Activated naive CD8-positive, alpha-beta T cell (primary cell): ENCODE measurements around the gene AKT1.

Experiments used
- H3K27ac Mint-ChIP-seq: one replicate; pipeline ENCODE4 v1.8.0; 2021; ENCODE audit warnings: mixed read lengths
- H3K27me3 Mint-ChIP-seq: one replicate; pipeline ENCODE4 v1.8.0; 2021; ENCODE audit warnings: mixed read lengths
- H3K36me3 Mint-ChIP-seq: one replicate; pipeline ENCODE4 v1.8.0; 2021; ENCODE audit warnings: mixed read lengths
- H3K4me1 Mint-ChIP-seq: one replicate; pipeline ENCODE4 v1.8.0; 2021; ENCODE audit warnings: low read depth, mixed read lengths
- H3K4me3 Mint-ChIP-seq: one replicate; pipeline ENCODE4 v1.8.0; 2021; ENCODE audit warnings: mild to moderate bottlenecking, mixed read lengths
- H3K9me3 Mint-ChIP-seq: one replicate; pipeline ENCODE4 v1.8.0; 2021; ENCODE audit warnings: low read depth, mixed read lengths

Gene AKT1

DNA sequence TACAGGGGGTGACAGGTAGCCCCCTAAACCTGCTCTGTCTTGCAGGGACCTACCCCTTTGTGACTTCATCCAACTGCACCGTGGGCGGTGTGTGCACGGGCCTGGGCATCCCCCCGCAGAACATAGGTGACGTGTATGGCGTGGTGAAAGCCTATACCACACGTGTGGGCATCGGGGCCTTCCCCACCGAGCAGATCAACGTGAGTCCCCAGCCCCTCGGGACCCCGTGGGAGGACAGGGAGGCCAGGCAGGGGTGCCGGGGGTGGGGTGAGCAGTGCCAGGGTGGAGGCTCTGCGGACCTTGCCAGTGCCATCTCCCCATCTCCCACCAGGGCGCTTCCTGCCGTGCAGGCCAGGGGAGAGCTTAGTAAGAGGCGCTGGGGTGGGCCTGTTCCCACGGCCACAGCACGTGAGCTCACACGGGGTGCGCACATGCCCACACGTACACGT lies 53.7 kb downstream of the AKT1 start:
- Mint-ChIP-seq H3K4me1 (peaks cover 3% of the 10 kb centered on the region), H3K27ac (no peak overlapping the region), H3K27me3 (no peaks in the 10 kb centered on the region), H3K4me3 (no peak overlapping the region), H3K36me3 (peaks cover 2% of the 10 kb centered on the region), H3K9me3 (no peaks in the 10 kb centered on the region)

DNA sequence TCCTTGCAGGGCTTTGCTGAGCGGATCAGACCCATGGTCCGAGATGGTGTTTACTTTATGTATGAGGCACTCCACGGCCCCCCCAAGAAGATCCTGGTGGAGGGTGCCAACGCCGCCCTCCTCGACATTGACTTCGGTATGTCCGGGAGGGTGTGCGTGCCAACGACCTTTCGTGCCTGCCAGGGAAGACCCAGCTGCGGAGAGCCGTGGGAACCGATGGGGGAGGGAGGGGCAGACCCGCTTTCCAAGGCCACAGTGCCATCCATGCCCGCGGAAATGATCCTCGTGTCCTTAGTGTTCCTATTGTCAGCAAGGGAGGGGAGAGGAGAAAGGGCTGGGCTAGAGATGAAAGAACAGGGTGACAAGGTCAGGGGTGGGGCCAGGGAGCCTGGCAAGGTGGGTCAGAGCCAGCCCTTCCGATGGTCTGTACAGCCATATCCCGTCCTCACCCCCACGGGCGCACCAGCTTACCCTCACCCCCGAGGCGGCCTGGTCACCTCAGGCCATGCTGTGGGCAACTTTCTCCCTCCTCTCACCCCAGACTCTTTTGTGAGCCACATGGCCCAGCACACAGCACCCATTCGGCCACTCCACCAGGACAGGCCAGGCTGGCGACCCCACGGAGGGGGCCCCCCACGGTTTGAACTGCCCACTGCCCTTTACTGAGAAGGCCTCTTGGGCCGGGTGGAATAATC lies 54.3 kb downstream of the AKT1 start:
- no peaks in the 10 kb centered on the region for H3K27me3 Mint-ChIP-seq
- no peaks in the 10 kb centered on the region for H3K9me3 Mint-ChIP-seq
- H3K36me3 Mint-ChIP-seq: peaks cover 2% of the 10 kb centered on the region
- H3K27ac Mint-ChIP-seq: no peak overlapping the region
- no peak overlapping the region for H3K4me3 Mint-ChIP-seq
- peaks cover 3% of the 10 kb centered on the region for H3K4me1 Mint-ChIP-seq

DNA sequence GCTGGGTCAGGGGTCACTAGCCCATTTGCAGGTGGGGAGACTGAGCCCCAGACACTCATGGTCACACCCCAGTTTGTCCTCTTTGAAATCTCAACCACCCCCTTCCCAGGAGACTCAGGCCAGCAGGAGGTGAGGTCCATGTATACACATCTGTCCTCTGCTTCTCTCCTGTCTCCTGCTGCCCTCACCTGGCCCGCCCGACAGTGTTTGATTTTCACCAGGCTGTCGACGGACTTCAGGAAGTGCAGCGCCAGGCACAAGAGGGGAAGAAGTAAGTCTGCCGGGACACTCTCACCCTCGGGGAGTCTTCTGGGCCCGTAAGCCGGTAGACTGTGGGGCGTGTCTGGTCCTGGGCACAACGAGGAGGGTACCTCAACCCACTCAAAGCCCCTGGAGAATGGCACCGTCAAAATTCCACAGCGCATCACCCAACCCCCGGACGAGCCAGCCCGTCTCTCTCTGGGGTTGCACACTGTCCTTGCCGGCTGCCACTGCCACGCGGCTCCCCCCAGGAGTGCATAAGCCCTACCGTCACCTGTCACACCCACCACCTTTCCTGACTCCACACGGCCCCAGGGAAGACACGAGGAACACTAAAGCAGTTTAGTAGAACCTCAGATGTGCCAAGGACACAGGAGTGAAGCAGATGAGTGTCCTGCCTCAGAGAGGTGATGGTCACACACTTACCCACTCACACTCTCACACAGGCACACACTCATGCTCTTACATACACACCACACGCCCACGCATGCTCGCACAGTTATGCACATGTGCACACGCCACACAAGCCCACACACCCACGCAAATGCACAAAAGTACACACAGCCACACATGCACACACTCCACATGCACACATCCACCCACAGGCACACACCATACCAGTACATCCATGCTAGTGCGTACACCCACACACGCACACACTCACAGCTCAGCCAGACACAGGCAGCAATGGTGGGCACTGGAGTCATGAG lies 55.7 kb downstream of the AKT1 start:
- Mint-ChIP-seq H3K36me3 (peaks cover 2% of the 10 kb centered on the region), H3K4me3 (no peak overlapping the region), H3K9me3 (no peaks in the 10 kb centered on the region), H3K4me1 (no peaks in the 10 kb centered on the region), H3K27me3 (no peaks in the 10 kb centered on the region), H3K27ac (no peak overlapping the region)

GRCh38 chr14:104739026-104739425 lies 56.5 kb downstream of the AKT1 start:
- Mint-ChIP-seq H3K36me3 (peaks cover 2% of the 10 kb centered on the region), H3K27me3 (no peaks in the 10 kb centered on the region), H3K27ac (no peak overlapping the region), H3K4me3 (no peak overlapping the region), H3K9me3 (no peaks in the 10 kb centered on the region), H3K4me1 (no peaks in the 10 kb centered on the region)

DNA sequence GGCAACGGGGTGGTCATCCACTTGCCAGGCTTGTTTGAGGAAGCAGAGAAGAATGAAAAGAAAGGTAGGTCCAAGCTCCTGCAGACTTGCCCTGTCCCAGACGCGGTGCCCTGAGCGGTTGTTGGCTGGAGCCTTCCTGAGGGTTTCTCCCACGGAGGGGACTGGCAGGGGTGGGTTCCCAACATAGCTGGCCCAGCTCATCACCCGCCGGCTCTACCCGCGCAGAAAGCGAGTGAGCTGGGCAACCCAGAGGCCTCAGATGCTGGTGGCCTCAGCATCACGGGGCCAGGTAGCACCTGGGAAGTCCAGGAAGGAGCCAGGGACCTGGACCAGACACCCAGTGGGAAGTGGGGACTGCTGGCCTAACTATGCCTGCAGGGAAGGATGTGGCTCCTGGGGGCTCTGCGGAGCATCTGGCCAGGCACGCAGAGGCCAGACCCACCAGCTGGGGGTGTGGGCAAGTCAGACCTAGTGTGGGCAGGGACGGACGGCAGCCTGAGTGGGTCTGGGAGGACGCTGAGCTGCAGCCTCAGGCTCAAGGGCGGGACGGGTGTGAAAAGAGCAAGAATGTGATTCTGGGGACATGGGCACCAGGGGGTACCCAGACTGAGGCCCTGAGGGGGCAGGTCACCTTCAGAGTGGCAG lies 57.1 kb downstream of the AKT1 start:
- Mint-ChIP-seq H3K36me3 (peaks cover 2% of the 10 kb centered on the region), H3K27me3 (no peaks in the 10 kb centered on the region), H3K4me1 (no peaks in the 10 kb centered on the region), H3K4me3 (no peak overlapping the region), H3K27ac (no peak overlapping the region), H3K9me3 (no peaks in the 10 kb centered on the region)

DNA sequence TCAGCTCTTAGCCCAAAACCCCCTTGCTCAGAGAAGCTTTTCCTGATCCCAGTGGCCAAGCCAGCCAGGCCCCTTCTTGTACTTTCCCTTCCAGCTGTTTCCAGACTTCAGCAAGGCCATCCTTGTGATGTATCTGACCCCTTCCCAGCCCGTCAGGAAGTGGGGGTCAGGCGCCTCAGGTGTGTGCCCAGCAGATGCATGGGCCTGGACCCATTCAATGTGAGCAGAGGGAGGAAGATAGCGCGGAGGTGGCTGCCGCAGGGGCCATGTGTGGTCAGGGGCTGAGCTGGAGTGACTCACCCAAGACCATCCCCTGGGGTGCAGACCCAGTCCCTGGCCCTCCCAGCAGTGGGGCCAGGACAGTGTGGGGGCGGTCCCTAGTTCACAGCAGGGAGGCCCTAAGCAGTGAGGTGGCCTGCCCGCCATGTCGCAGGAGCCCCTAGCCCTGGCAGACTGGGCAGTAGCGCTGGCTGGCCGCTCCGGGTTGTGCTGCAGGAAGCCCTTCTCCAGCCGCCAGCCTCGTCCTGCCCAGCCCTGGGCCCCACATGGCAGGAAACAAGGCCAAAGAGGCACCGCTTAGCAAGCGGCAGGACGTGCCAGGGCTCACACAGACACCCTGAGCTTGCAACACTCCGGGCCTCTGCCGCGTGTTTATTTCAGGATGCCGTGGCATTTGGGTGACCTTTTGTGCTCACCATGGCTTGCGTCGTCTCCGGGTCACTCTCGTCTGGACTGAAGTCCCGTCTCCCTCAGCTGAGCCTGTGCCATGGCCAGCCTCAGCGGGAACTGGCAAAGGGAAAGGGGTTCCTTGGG lies 59.5 kb downstream of the AKT1 start:
- no peaks in the 10 kb centered on the region for H3K4me1 Mint-ChIP-seq
- no peaks in the 10 kb centered on the region for H3K9me3 Mint-ChIP-seq
- no peak overlapping the region for H3K27ac Mint-ChIP-seq
- H3K4me3 Mint-ChIP-seq: no peak overlapping the region
- no peaks in the 10 kb centered on the region for H3K27me3 Mint-ChIP-seq
- H3K36me3 Mint-ChIP-seq: peaks cover 2% of the 10 kb centered on the region

GRCh38 chr14:104734991-104735779 lies 60.4 kb downstream of the AKT1 start:
- Mint-ChIP-seq H3K9me3 (no peaks in the 10 kb centered on the region), H3K4me1 (no peaks in the 10 kb centered on the region), H3K27me3 (no peaks in the 10 kb centered on the region), H3K27ac (no peak overlapping the region), H3K36me3 (peaks cover 1% of the 10 kb centered on the region), H3K4me3 (no peak overlapping the region)

DNA sequence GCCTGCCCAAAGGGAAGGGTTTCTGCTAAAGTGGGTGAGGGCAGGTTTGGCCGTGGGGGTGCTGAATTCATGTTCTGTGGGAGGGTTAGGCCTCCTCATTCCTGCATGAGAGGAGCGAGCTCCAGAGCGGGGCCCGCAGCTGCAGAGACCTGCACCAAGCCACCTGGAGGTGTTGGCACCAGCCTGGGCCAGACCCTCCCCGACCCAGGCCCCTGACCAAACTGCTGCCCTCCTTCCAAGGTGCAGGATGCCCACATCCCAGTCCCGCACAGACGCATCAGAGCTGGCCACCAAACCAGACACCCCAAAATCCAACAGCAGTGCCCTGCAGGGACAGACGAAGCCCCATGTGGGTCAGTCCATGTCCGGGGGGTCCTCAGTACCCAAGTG lies 61.0 kb downstream of the AKT1 start:
- Mint-ChIP-seq H3K9me3 (no peaks in the 10 kb centered on the region), H3K27me3 (no peaks in the 10 kb centered on the region), H3K4me1 (no peaks in the 10 kb centered on the region), H3K36me3 (no peaks in the 10 kb centered on the region), H3K27ac (no peak overlapping the region), H3K4me3 (no peak overlapping the region)

DNA sequence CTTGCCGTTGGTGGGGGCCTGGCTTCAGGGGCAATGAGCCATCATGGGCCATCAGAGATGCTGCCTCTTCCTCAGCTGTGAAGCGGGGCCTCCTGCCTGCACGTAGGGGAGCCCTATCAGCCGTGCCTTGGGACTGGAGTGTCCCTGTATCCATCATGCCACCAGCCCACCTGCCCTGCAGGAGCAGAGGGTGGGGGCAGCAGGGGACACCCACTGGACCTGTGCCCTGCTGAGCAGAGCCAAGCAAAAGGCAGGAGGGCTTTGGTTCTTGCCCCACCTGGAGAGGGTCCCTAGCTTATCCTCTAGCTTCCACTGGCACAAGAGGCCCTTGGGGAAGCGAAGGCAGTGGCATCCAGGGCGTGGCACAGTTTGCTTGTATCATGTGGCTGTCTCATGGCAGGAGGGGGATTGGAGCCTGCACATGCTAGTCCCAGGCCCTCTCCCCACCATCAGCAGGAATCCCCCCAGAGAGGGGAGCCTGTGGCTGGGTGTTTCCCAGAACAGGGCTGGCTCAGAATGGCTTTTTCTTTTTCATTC lies 61.4 kb downstream of the AKT1 start:
- Mint-ChIP-seq H3K27me3 (no peaks in the 10 kb centered on the region), H3K27ac (no peak overlapping the region), H3K9me3 (no peaks in the 10 kb centered on the region), H3K36me3 (no peaks in the 10 kb centered on the region), H3K4me3 (no peak overlapping the region), H3K4me1 (no peaks in the 10 kb centered on the region)

- no peaks in the 10 kb centered on the region for H3K9me3 Mint-ChIP-seq
- H3K4me3 Mint-ChIP-seq: no peak overlapping the region
- no peaks in the 10 kb centered on the region for H3K36me3 Mint-ChIP-seq
- H3K27me3 Mint-ChIP-seq: no peaks in the 10 kb centered on the region
- no peak overlapping the region for H3K27ac Mint-ChIP-seq
- no peaks in the 10 kb centered on the region for H3K4me1 Mint-ChIP-seq
These were observed 62.4 kb downstream of the AKT1 start for GRCh38 chr14:104732931-104733681.

GRCh38 chr14:104732355-104732804 lies 63.2 kb downstream of the AKT1 start:
- Mint-ChIP-seq H3K4me1 (no peaks in the 10 kb centered on the region), H3K9me3 (no peaks in the 10 kb centered on the region), H3K27ac (no peak overlapping the region), H3K4me3 (no peak overlapping the region), H3K36me3 (no peaks in the 10 kb centered on the region), H3K27me3 (no peaks in the 10 kb centered on the region)

DNA sequence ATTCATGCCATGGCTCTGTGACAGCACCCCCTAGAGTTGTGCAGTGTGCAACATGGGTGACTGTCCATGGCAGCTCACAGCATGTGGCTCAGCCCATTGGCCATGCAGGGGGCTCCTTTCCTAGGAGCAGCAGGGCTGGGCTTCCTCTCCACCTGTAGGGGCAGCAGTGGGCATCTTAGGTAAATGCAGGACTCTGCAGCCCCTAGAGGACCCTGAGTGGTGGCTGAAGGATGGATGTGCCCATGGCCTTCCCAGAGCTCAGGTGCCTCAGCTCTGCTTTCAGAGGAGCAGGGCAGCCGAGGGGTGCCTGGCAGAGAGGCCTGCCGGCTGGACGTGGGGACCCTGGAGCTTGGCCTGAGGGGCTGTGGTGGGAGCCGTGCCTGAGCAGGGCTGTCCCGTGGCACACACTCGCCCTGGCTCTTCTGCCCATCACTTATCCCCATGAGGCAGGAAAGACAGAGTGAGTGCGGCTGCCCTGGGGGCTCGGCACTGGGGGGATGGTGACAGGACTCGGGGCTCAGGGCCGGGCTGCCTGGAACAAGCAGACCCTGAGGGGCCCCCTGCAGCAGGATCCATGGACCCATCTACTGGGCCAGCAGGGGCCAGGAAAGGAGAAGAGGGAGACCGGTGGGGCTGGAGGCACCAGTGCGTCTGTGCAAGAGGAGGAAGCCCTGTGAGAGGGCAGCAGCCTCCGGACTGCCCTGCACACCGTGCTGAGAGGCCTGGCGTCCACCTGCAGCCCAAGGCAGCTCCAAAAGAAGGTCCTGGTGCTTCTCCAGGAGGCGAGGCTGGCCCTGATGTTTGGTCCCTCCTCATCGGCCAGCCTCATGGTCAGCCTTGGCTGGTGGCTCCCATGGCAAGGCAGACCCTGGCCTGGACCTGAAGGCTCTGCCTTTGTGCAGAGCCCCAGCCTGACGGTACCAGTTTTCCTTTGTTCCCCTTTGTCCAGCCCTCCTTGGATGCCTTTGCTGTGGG lies 63.9 kb downstream of the AKT1 start:
- Mint-ChIP-seq H3K4me1 (no peaks in the 10 kb centered on the region), H3K9me3 (no peaks in the 10 kb centered on the region), H3K4me3 (no peak overlapping the region), H3K27ac (no peak overlapping the region), H3K27me3 (no peaks in the 10 kb centered on the region), H3K36me3 (no peaks in the 10 kb centered on the region)
